ENCODE results near the gene SMKR1. TPM values are rescaled to one million over a fixed set of nuclear protein-coding genes. Genes with fewer than 3 reads are reported as not detected.

Gene SMKR1
- total RNA-seq, 1 donor from 2014 or later, result 2.4 TPM

DNA sequence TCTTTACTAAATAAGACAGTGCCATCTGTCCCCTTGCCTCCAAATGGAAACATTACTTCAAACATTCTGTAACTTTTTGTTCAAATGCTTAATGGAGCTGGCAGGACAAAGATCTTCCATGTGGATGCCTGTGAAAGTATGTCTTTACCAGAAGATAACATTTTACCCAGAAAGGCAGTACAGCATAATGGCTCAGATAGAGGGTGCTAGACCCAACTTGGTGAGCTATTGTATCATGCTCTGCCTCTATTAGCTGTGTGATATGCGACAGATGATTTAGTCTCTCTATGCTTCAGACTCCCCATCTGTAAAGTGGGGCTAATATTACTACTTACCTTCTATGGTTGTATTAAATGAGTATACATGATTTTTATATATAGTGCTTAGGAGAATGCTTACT lies 8.8 kb upstream of the SMKR1 start:
- intact Hi-C loops (cut with micrococcal nuclease), result loop anchor here (1.0 kb wide), 2 partner anchors 21 to 142 kb away; no protein-coding TSS in a partner anchor
- Mint-ChIP-seq H3K4me3 (peak overlapping the region; percentile 28), H3K9me3 (no peaks in the 10 kb centered on the region), H3K27ac (peak overlapping the region; percentile 77), H3K4me1 (peaks cover 19% of the 10 kb centered on the region), H3K36me3 (ENCODE audit: low read depth) (no peaks in the 10 kb centered on the region), H3K27me3 (no peaks in the 10 kb centered on the region)
- ATAC-seq (ENCODE audit: low read depth) (peak; percentile 54), DNase-seq (no peak)
- ChIA-PET CTCF (interaction anchor here (1.0 to 1.3 kb wide), 3 partner anchors 20 to 144 kb away, joined by 3 read pairs; partner anchors contain the start of gene NRF1), POLR2A (interaction anchor here (1.4 kb wide), 1 partner anchor 9 kb away, joined by 3 read pairs; the partner anchor contains the start of gene SMKR1)
- no peak for TF ChIP-seq CTCF (IDR thresholded peaks at IDR 0.05)

GRCh38 chr7:129494041-129494440 lies 8.3 kb upstream of the SMKR1 start:
- Mint-ChIP-seq H3K27me3 (no peaks in the 10 kb centered on the region), H3K27ac (peak overlapping the region; percentile 77), H3K4me3 (peak overlapping the region; percentile 28), H3K9me3 (no peaks in the 10 kb centered on the region), H3K4me1 (peaks cover 23% of the 10 kb centered on the region), H3K36me3 (ENCODE audit: low read depth) (no peaks in the 10 kb centered on the region)
- ATAC-seq (ENCODE audit: low read depth), result peak; percentile 76
- CTCF ChIA-PET, result interaction anchor here (1.0 to 1.3 kb wide), 3 partner anchors 20 to 144 kb away, joined by 3 read pairs; partner anchors contain the start of gene NRF1
- no peak for TF ChIP-seq CTCF (IDR thresholded peaks at IDR 0.05)
- POLR2A ChIA-PET, result interaction anchor here (1.4 kb wide), 1 partner anchor 9 kb away, joined by 3 read pairs; the partner anchor contains the start of gene SMKR1
- intact Hi-C loops (cut with micrococcal nuclease), result no loop called here
- no peak for DNase-seq

- ChIA-PET POLR2A (interaction anchor here (0.7 kb wide), 1 partner anchor 11 kb away, joined by 3 read pairs; no protein-coding TSS in a partner anchor), CTCF (no interaction called here)
- intact Hi-C loops (cut with micrococcal nuclease), result no loop called here
- TF ChIP-seq CTCF (IDR thresholded peaks at IDR 0.05), result no peak
- H3K9me3 Mint-ChIP-seq, result no peaks in the 10 kb centered on the region
- no peak overlapping the region for H3K27ac Mint-ChIP-seq
- no peak for ATAC-seq (ENCODE audit: low read depth)
- H3K4me1 Mint-ChIP-seq, result peaks cover 35% of the 10 kb centered on the region
- no peaks in the 10 kb centered on the region for H3K36me3 Mint-ChIP-seq (ENCODE audit: low read depth)
- H3K27me3 Mint-ChIP-seq, result no peaks in the 10 kb centered on the region
- H3K4me3 Mint-ChIP-seq, result no peak overlapping the region
- DNase-seq, result no peak
Measured at GRCh38 chr7:129495987-129496386, 6.3 kb upstream of the SMKR1 start.

DNA sequence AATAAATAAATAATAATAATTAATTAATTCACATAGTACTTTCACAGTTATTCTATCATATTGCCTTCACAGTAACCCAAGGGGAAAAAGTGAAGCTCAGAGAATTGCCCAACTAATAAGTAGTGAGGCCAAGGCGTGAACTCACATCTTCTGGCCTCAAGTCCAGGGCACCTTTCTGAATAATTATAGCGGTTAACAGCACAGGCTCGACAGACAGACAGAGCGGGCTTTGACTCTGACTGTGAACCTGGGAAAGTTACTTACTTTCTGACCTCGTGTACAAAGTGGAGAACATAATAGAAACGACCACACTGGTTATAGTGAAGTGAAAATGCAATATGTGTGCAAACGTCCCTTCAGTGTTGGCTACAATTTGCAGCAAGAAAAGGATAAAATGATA lies 5.7 kb upstream of the SMKR1 start:
- TF ChIP-seq CTCF (IDR thresholded peaks at IDR 0.05), result no peak
- H3K4me1 Mint-ChIP-seq, result peaks cover 41% of the 10 kb centered on the region
- ATAC-seq (ENCODE audit: low read depth) (no peak), DNase-seq (no peak)
- no peaks in the 10 kb centered on the region for H3K36me3 Mint-ChIP-seq (ENCODE audit: low read depth)
- no peak overlapping the region for H3K4me3 Mint-ChIP-seq
- POLR2A ChIA-PET, result no interaction called here
- no peaks in the 10 kb centered on the region for H3K9me3 Mint-ChIP-seq
- H3K27me3 Mint-ChIP-seq, result no peaks in the 10 kb centered on the region
- no peak overlapping the region for H3K27ac Mint-ChIP-seq
- intact Hi-C loops (cut with micrococcal nuclease), result no loop called here
- CTCF ChIA-PET, result no interaction called here

- ChIA-PET CTCF (no interaction called here), POLR2A (no interaction called here)
- ATAC-seq (ENCODE audit: low read depth) (no peak), DNase-seq (no peak)
- Mint-ChIP-seq H3K27me3 (no peaks in the 10 kb centered on the region), H3K27ac (no peak overlapping the region), H3K4me1 (peaks cover 45% of the 10 kb centered on the region), H3K4me3 (no peak overlapping the region), H3K36me3 (ENCODE audit: low read depth) (no peaks in the 10 kb centered on the region), H3K9me3 (no peaks in the 10 kb centered on the region)
- intact Hi-C loops (cut with micrococcal nuclease), result no loop called here
- TF ChIP-seq CTCF (IDR thresholded peaks at IDR 0.05), result no peak
Measured at GRCh38 chr7:129497156-129497555, 5.2 kb upstream of the SMKR1 start.
